OCI-LY7 (cell line): Measurements from ENCODE around the gene IRF1. TPM values are rescaled to one million over a fixed set of nuclear protein-coding genes. Genes with fewer than 3 reads are reported as not detected.

Experiments
- BruUV-seq: library from RNA; stranded (reverse); fragments of 400-500 nt; replicated peaks from 2 replicates; lab custom pipeline; 2021; lab: Mats Ljungman, UMichigan
- CTCF ChIA-PET: fragments of 300-600 bp; sonication (Branson Sonifier 250); formaldehyde crosslinking; loops from one replicate; lab custom pipeline; 2022; ENCODE audit warnings: antibody characterized with exemption; ENCODE audit not compliant: unreplicated experiment; lab: Charles Lee
- POLR2A ChIA-PET: fragments of 300-600 bp; sonication (Branson Sonifier 250); formaldehyde crosslinking; loops from one replicate; lab custom pipeline; 2022; ENCODE audit warnings: antibody characterized with exemption; lab: Charles Lee
- DNase-seq: peaks from one replicate; pipeline ENCODE4 v3.0.0-alpha.2; 2015; ENCODE audit warnings: low spot score
- H2AFZ ChIP-seq: fragments of 200-600 bp; sonication (generic), shearing (Covaris generic); 2 replicates; pipeline ENCODE4 v1.6.1; 2014; ENCODE audit warnings: mild to moderate bottlenecking, antibody characterized with exemption, low read length, moderate library complexity
- H3K27ac ChIP-seq: fragments of 200-600 bp; sonication (generic); 2 replicates; pipeline ENCODE4 v1.5.1; 2014; ENCODE audit warnings: mixed run types, low read depth, mild to moderate bottlenecking, moderate library complexity, low read length, inconsistent platforms; ENCODE audit not compliant: poor library complexity, severe bottlenecking
- H3K36me3 ChIP-seq: fragments of 200-600 bp; sonication (generic); 2 replicates; pipeline ENCODE4 v1.6.1; 2014; ENCODE audit warnings: mild to moderate bottlenecking, antibody characterized with exemption, low read length, moderate library complexity, mixed read lengths; ENCODE audit not compliant: insufficient read depth
- H3K4me1 ChIP-seq: fragments of 200-600 bp; sonication (generic); 2 replicates; pipeline ENCODE4 v1.5.1; 2014; ENCODE audit warnings: mild to moderate bottlenecking, low read length; ENCODE audit not compliant: insufficient read depth, poor library complexity, severe bottlenecking
- H3K4me2 ChIP-seq: fragments of 200-600 bp; sonication (generic); 2 replicates; pipeline ENCODE4 v1.6.1; 2014; ENCODE audit warnings: mild to moderate bottlenecking, low read length
- H3K4me3 ChIP-seq: fragments of 200-600 bp; sonication (generic); 2 replicates; pipeline ENCODE4 v1.5.1; 2014; ENCODE audit warnings: mild to moderate bottlenecking, low read depth, low read length; ENCODE audit not compliant: poor library complexity, severe bottlenecking
- H3K79me2 ChIP-seq: fragments of 200-600 bp; sonication (generic); 2 replicates; pipeline ENCODE4 v1.6.1; 2016; ENCODE audit warnings: low read depth, mild to moderate bottlenecking, low read length, moderate library complexity, mixed read lengths; ENCODE audit not compliant: insufficient read depth
- H3K9me2 ChIP-seq: fragments of 200-600 bp; sonication (generic); 2 replicates; pipeline ENCODE4 v1.6.1; 2016; ENCODE audit warnings: mild to moderate bottlenecking, low read length, mixed read lengths; ENCODE audit not compliant: insufficient read depth
- H3K9me3 ChIP-seq: fragments of 200-600 bp; sonication (generic); 2 replicates; pipeline ENCODE4 v1.6.1; 2014; ENCODE audit warnings: mild to moderate bottlenecking, mixed run types, low read length, mixed read lengths
- H4K20me1 ChIP-seq: fragments of 200-600 bp; sonication (generic); 2 replicates; pipeline ENCODE4 v1.6.1; 2014; ENCODE audit warnings: mild to moderate bottlenecking, antibody characterized with exemption, low read length, moderate library complexity, mixed read lengths; ENCODE audit not compliant: insufficient read depth
- CTCF ChIP-seq: fragments of 200-600 bp; sonication (generic); conservative IDR thresholded peaks from 2 replicates; pipeline ENCODE4 v1.5.1; 2014; ENCODE audit warnings: mild to moderate bottlenecking, antibody characterized with exemption, low read length, moderate library complexity, mixed read lengths
- EZH2phosphoT487 ChIP-seq: fragments of 200-600 bp; sonication (generic); IDR thresholded peaks from 2 replicates; pipeline ENCODE4 v1.6.1; 2018; ENCODE audit warnings: low read depth, borderline replicate concordance, mild to moderate bottlenecking, mixed run types, antibody characterized with exemption, low read length, moderate library complexity, mixed read lengths
- intact Hi-C: fragments of 100-400 bp; cut with micrococcal nuclease; formaldehyde crosslinking; loops from one replicate; pipeline ENCODE4 v1.10.0; 2022; ENCODE audit not compliant: unreplicated experiment
- total RNA-seq, 2 experiments: library from RNA; depleted of rRNA in 1 of 2; stranded (reverse); fragments of >200 nt in 1 of 2; shearing (Covaris generic) in 1 of 2; gene quantifications; 2 replicates each; pipeline ENCODE4 v1.2.3, GENCODE V29; 2014 to 2022

The IRF1 gene
- total RNA-seq, 2 experiments from 2014 or later: 24.8 to 39.4 TPM

- intact Hi-C loops: no loop called here
- Histone ChIP-seq H3K27ac (no peak overlapping the region), H3K4me3 (no peak overlapping the region), H3K4me2 (no peak overlapping the region), H4K20me1 (no peaks in the 10 kb centered on the region), H3K9me2 (no peaks in the 10 kb centered on the region), H3K36me3 (no peaks in the 10 kb centered on the region), H3K4me1 (peaks cover 41% of the 10 kb centered on the region), H2AFZ (no peak overlapping the region), H3K9me3 (no peaks in the 10 kb centered on the region), H3K79me2 (no peaks in the 10 kb centered on the region)
- no peak for DNase-seq
- ChIA-PET POLR2A (interaction anchor here (0.6 to 4.3 kb wide), 6 partner anchors 8 to 85 kb away, joined by 3 to 26 read pairs (median 3); partner anchors contain the start of gene IRF1), CTCF (no interaction called here)
- TF ChIP-seq EZH2phosphoT487 (no peak), CTCF (no peak)
- no TSS peak for BruUV-seq
Observed at GRCh38 chr5:132474881-132475496, 15.6 kb downstream of the IRF1 start.

- H3K4me1 ChIP-seq: peaks cover 48% of the 10 kb centered on the region
- intact Hi-C loops: no loop called here
Observed at GRCh38 chr5:132474131-132474723, 16.3 kb downstream of the IRF1 start.

More at GRCh38 chr5:132474131-132474723, 16.3 kb downstream of the IRF1 start:
- Histone ChIP-seq H3K9me2 (no peaks in the 10 kb centered on the region), H3K4me2 (no peak overlapping the region), H3K4me3 (no peak overlapping the region), H2AFZ (no peak overlapping the region), H3K27ac (no peak overlapping the region), H3K36me3 (no peaks in the 10 kb centered on the region), H3K9me3 (no peaks in the 10 kb centered on the region), H3K79me2 (no peaks in the 10 kb centered on the region), H4K20me1 (no peaks in the 10 kb centered on the region)
- ChIA-PET CTCF (no interaction called here), POLR2A (interaction anchor here (0.6 to 4.3 kb wide), 8 partner anchors 9 to 68 kb away, joined by 3 to 26 read pairs (median 4); partner anchors contain the start of gene IRF1)
- TF ChIP-seq EZH2phosphoT487 (no peak), CTCF (no peak)
- no peak for DNase-seq
- BruUV-seq: no TSS peak
